BLaER1 treated with 17β-estradiol and CSF1 and Interleukin-3, amounts not matched to agents 10 nM and 100 nM (cell line): Measurements from ENCODE around the gene RCOR1.

Experiments
- H3K27ac ChIP-seq, 11 experiments: shearing (Covaris generic); formaldehyde crosslinking; 2 replicates each; pipeline ENCODE4 v1.8.1; 2022
- H3K27me3 ChIP-seq, 11 experiments: shearing (Covaris generic); formaldehyde crosslinking; 2 replicates each; pipeline ENCODE4 v1.8.1; 2022
- H3K36me3 ChIP-seq, 11 experiments: shearing (Covaris generic); formaldehyde crosslinking; 2 replicates each; pipeline ENCODE4 v1.8.1; 2022
- H3K4me1 ChIP-seq, 10 experiments: shearing (Covaris generic); formaldehyde crosslinking; 2 replicates each; pipeline ENCODE4 v1.8.1; 2022
- H3K4me2 ChIP-seq, 11 experiments: shearing (Covaris generic); formaldehyde crosslinking; 2 replicates each; pipeline ENCODE4 v1.8.1; 2022
- H3K4me3 ChIP-seq, 10 experiments: shearing (Covaris generic); formaldehyde crosslinking; 2 replicates each; pipeline ENCODE4 v1.8.1; 2022
- H3K9ac ChIP-seq, 11 experiments: shearing (Covaris generic); formaldehyde crosslinking; 2 replicates each; pipeline ENCODE4 v1.8.1; 2022
- H3K9me3 ChIP-seq, 11 experiments: shearing (Covaris generic); formaldehyde crosslinking; replicated peaks in 1 of 11; 2 replicates each; pipeline ENCODE4 v1.8.1; 2022
- H4K20me1 ChIP-seq, 11 experiments: shearing (Covaris generic); formaldehyde crosslinking; 2 replicates each; pipeline ENCODE4 v1.8.1; 2022
- Cebpa-rat ChIP-seq, 11 experiments: shearing (Covaris generic); IDR thresholded peaks; 2 replicates each; pipeline ENCODE4 v1.8.1; 2022

The RCOR1 gene

DNA sequence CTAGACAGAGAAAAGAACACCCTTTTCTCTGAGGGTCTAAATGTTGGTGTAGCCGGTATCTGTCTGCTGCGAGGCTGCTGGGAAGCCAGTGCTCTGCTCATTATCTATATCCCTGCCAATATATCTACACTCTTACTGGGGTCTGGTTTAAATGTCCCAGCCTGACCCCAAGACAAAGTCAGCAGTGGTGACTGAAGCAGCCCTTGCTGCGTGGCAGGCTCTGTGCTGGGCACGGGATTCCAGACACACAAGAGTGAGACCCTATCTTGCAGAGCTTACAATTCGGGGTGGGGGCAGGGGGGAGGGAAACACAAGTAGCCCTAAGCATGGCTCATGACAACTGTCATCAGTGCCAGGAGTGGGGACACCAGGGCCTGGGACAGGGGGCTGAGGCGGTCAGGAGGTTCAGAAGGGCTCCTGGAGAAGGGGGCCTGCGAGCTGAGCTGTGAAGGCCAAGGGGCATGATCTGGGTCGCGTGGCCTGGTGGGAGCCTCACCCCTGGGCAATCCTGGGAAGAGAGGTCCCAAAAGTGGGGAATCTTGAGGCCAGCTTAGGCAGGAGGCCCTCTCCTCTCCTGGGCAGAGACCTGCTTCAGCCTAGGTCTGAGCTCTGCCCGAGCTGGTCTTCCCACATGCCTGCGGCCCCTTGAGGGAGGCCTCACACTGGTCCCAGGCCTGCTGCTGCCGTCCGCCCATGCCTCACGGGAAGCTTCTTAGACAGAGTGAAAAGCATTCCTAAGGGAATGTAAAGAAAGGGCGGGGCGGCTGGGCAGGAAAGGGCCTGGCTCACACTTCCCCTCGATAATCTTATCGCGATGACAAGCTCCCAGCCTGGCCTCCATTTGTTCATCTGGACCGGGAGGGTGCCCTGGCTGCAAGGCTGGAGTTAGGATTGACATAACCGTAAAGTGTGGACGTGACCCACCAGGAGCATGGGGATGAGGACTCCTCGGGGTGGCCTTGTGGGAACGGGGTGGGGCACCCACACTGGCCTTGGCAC lies 7.3 kb upstream of the RCOR1 start:
- Histone ChIP-seq H4K20me1 (no peaks in the 10 kb centered on the region), H3K36me3 (no peaks in the 10 kb centered on the region), H3K9me3 (no peaks in the 10 kb centered on the region), H3K4me2 (peak overlapping the region; percentile 57 to 87 (median 77)), H3K27me3 (no peaks in the 10 kb centered on the region), H3K9ac (peak overlapping the region in 9 of 11 experiments; percentile 16 to 66 (median 34); a peak in 15 of 22 replicates), H3K27ac (peak overlapping the region in 8 of 11 experiments; percentile 27 to 67 (median 48); a peak in 14 of 22 replicates), H3K4me1 (peaks cover 21 to 87% (median 73%) of the 10 kb centered on the region in 10 experiments), H3K4me3 (no peak overlapping the region)
- TF ChIP-seq Cebpa-rat (IDR thresholded peaks at IDR 0.05), result no peak

DNA sequence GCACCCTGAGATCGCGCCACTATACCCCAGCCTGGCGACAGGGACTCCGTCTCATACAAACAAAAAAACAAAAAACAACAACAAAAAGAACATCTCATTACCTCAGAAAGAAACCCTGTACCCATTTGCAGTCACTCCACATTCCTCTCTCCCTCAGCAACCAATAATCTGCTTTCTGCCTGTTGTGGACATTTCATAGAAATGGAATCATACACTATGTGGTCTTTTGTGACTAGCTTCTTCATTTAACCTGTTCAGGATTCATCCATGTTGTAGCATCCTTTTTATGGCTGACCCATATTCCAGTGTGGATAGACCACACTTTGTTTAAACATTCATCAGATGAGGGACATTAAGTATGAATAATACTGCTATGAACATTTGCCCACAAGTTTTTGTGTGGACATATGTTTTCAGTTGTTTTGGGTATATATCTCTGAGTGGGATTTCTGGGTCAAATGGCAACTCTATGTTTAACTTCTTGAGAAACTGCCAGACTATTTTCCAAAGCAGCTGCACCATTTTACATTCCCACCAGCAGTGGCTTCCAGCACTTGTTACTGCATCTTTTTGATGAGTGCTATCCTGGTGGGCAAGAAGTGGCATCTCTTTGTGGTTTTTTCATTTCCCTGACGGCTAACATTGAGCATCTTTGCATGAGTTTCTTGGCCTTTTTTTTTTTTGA lies 5.9 kb upstream of the RCOR1 start:
- H3K4me3 ChIP-seq, result no peak overlapping the region
- H3K27me3 ChIP-seq, result no peaks in the 10 kb centered on the region
- H3K27ac ChIP-seq, result peak overlapping the region in 4 of 11 experiments; percentile 9 to 64 (median 28); a peak in 2 of 22 replicates
- H3K4me2 ChIP-seq, result peak overlapping the region in 10 of 11 experiments; percentile 4 to 87 (median 78); a peak in 18 of 22 replicates
- H3K36me3 ChIP-seq, result no peaks in the 10 kb centered on the region
- no peaks in the 10 kb centered on the region for H4K20me1 ChIP-seq
- H3K9ac ChIP-seq, result no peak overlapping the region
- H3K9me3 ChIP-seq, result no peaks in the 10 kb centered on the region
- peak in 1 of 11 experiments; percentile 42; a peak in 1 of 22 replicates for TF ChIP-seq Cebpa-rat (IDR thresholded peaks at IDR 0.05)
- peaks cover 22 to 85% (median 71%) of the 10 kb centered on the region in 10 experiments for H3K4me1 ChIP-seq

DNA sequence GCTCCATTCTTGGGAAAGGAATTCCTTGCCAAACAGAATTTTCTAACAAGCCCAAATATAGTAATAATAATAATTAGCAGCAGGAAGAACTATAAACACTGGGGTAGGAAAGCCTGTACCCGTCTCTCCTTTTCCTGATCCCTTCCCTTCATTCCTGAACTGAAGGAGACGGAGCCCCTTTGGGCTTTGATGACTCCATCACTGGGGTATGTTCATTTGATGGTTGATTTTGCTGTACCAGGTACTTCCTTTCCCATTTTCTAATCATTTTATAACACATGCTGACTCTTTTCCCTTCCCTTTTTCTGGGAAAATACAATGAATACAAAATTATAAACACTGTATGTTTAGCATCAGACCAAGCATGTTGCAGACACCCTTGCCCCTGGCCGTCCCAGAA lies 3.6 kb upstream of the RCOR1 start:
- TF ChIP-seq Cebpa-rat (IDR thresholded peaks at IDR 0.05), result no peak
- peak overlapping the region in 1 of 11 experiments; percentile 21; a peak in 2 of 22 replicates for H3K4me2 ChIP-seq

DNA sequence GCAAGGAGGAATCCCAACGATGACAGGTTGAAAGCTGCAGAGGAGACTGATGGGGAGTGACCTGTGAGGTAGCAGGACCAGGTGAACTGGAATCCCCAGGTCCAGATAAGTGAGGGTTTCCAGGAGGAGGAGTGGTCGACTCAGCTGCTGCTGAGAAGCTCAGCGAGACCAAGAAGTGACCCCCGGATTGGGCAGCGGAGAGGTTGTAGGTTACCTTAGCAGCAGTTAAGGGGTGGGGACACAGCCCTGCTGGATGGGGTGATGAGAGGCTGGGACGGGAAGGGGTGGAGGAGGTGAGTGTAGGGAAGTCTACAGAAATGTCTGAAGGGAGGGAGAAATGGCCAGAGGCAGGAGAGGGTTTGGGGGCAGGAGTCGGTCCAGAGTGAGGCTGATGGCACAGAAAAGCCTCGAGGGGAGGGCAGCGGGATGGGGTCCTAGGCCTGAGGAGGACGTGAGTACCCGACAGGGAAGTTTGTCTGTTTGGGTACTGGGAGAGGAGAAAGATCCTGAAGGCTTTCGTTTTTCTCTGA lies 2.6 kb upstream of the RCOR1 start:
- Histone ChIP-seq H4K20me1 (peaks cover 5 to 22% (median 17%) of the 10 kb centered on the region in 11 experiments; a peak in 21 of 22 replicates), H3K27me3 (no peaks in the 10 kb centered on the region), H3K4me2 (peak overlapping the region in 10 of 11 experiments; percentile 77 to 95 (median 88); a peak in 19 of 22 replicates), H3K36me3 (peaks cover 0 to under 1% (median 0%) of the 10 kb centered on the region in 11 experiments; a peak in 3 of 22 replicates), H3K9me3 (no peaks in the 10 kb centered on the region), H3K4me3 (no peak overlapping the region), H3K27ac (peak overlapping the region in 8 of 11 experiments; percentile 24 to 100 (median 98); a peak in 9 of 22 replicates), H3K9ac (peak overlapping the region in 6 of 11 experiments; percentile 17 to 98 (median 98); a peak in 7 of 22 replicates), H3K4me1 (peaks cover 18 to 62% (median 53%) of the 10 kb centered on the region in 10 experiments)
- TF ChIP-seq Cebpa-rat (IDR thresholded peaks at IDR 0.05), result no peak

More for the DNA sequence above, 3.6 kb upstream of the RCOR1 start:
- Histone ChIP-seq H3K27me3 (no peaks in the 10 kb centered on the region), H4K20me1 (peaks cover 4 to 12% (median 10%) of the 10 kb centered on the region in 11 experiments; a peak in 20 of 22 replicates), H3K4me1 (peaks cover 22 to 70% (median 61%) of the 10 kb centered on the region in 10 experiments), H3K9me3 (no peaks in the 10 kb centered on the region), H3K4me3 (no peak overlapping the region), H3K36me3 (no peaks in the 10 kb centered on the region), H3K9ac (no peak overlapping the region), H3K27ac (no peak overlapping the region; a peak in 1 of 22 replicates)

DNA sequence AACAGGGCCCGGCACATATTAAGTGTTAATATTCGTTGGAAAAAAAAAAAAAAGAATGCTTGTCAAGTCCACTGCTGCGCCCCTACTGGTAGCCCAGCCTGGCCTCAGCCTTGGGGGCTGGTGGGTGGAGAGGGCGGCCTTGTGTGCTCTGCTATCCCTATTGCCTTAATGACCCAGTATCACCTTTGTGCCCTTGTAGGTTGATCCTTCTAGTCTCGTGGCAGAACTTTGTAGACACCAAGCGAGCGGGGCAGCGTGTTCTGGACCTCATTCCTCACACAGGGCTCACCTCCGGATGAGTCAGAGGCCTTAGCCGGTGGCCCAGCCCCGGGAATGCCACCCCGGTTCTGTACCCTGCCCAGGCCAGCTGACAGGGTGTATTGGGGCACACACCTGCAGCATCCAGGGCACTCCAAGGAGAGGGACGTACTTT lies 1.8 kb upstream of the RCOR1 start:
- no peak for TF ChIP-seq Cebpa-rat (IDR thresholded peaks at IDR 0.05)
- H3K27me3 ChIP-seq, result no peaks in the 10 kb centered on the region
- peak overlapping the region; percentile 77 to 95 (median 88) for H3K4me2 ChIP-seq
- peak overlapping the region; percentile 97 to 100 (median 99); a peak in 21 of 22 replicates for H3K27ac ChIP-seq
- H4K20me1 ChIP-seq, result peaks cover 13 to 31% (median 26%) of the 10 kb centered on the region in 11 experiments; a peak in 21 of 22 replicates
- peaks cover 20 to 62% (median 53%) of the 10 kb centered on the region in 10 experiments for H3K4me1 ChIP-seq
- H3K4me3 ChIP-seq, result peak overlapping the region; percentile 67 to 84 (median 74); a peak in 19 of 20 replicates
- peaks cover 0 to 9% (median 8%) of the 10 kb centered on the region in 11 experiments; a peak in 16 of 22 replicates for H3K36me3 ChIP-seq
- no peaks in the 10 kb centered on the region for H3K9me3 ChIP-seq
- H3K9ac ChIP-seq, result peak overlapping the region; percentile 96 to 99 (median 98)

DNA sequence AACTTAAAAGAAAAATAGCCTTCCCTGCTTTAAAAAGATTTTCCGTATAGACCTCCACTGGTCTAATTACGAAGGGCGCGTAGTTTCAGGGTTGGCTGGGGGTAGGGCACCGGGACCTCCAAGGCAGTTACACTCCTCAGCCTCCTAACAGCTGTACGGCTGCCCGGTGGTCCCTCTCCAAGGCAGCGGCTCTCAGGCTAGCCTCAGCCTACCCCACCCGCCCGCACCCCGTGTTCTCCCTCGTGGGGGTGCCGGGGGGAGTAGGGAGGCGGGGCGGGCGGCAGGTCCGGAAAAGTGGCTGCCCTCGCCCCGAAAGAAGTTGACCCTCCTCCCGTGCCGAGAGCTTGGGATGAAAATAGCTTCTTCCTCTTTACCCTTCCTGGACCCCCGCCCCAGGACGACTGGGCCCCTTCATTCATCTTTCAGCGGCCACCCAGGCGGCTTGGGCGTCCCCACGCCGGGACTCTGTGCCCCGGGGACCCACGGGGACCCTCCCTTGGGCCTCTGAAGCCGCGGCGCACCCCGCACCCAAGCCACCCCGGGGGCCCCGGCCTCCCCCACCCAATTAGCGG lies 991 bp upstream of the RCOR1 start:
- H3K9ac ChIP-seq, result peak overlapping the region; percentile 96 to 99 (median 98)
- peak overlapping the region; percentile 67 to 84 (median 74) for H3K4me3 ChIP-seq
- H3K27me3 ChIP-seq, result no peaks in the 10 kb centered on the region
- no peak for TF ChIP-seq Cebpa-rat (IDR thresholded peaks at IDR 0.05)
- H3K9me3 ChIP-seq, result no peaks in the 10 kb centered on the region
- peaks cover 7 to 17% (median 15%) of the 10 kb centered on the region in 11 experiments; a peak in 20 of 22 replicates for H3K36me3 ChIP-seq
- H3K4me2 ChIP-seq, result peak overlapping the region; percentile 77 to 95 (median 88)
- peaks cover 21 to 38% (median 33%) of the 10 kb centered on the region in 11 experiments; a peak in 21 of 22 replicates for H4K20me1 ChIP-seq
- H3K4me1 ChIP-seq, result peaks cover 25 to 62% (median 53%) of the 10 kb centered on the region in 10 experiments
- peak overlapping the region; percentile 97 to 100 (median 99) for H3K27ac ChIP-seq

DNA sequence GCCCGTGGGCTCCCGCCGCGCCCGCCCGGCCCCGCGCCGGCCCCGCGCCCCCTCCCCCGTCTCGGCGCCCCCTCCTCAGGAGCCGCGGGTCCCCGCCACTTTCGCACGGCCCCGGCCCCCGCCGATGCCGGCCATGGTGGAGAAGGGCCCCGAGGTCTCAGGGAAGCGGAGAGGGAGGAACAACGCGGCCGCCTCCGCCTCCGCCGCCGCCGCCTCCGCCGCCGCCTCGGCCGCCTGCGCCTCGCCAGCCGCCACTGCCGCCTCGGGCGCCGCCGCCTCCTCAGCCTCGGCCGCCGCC lies 263 bp downstream of the RCOR1 start:
- Histone ChIP-seq H3K9me3 (no peaks in the 10 kb centered on the region), H3K4me1 (peaks cover 37 to 54% (median 43%) of the 10 kb centered on the region in 10 experiments), H3K4me2 (peak overlapping the region in 10 of 11 experiments; percentile 11 to 96 (median 88); a peak in 16 of 22 replicates), H3K9ac (peak overlapping the region; percentile 91 to 98 (median 98)), H4K20me1 (peaks cover 34 to 51% (median 46%) of the 10 kb centered on the region in 11 experiments; a peak in 21 of 22 replicates), H3K27me3 (no peaks in the 10 kb centered on the region), H3K27ac (peak overlapping the region; percentile 91 to 98 (median 95)), H3K4me3 (peak overlapping the region; percentile 86 to 100 (median 98)), H3K36me3 (peaks cover 19 to 30% (median 28%) of the 10 kb centered on the region in 11 experiments)
- TF ChIP-seq Cebpa-rat (IDR thresholded peaks at IDR 0.05), result no peak
